Measurements from ENCODE around the gene GLE1.

DNA sequence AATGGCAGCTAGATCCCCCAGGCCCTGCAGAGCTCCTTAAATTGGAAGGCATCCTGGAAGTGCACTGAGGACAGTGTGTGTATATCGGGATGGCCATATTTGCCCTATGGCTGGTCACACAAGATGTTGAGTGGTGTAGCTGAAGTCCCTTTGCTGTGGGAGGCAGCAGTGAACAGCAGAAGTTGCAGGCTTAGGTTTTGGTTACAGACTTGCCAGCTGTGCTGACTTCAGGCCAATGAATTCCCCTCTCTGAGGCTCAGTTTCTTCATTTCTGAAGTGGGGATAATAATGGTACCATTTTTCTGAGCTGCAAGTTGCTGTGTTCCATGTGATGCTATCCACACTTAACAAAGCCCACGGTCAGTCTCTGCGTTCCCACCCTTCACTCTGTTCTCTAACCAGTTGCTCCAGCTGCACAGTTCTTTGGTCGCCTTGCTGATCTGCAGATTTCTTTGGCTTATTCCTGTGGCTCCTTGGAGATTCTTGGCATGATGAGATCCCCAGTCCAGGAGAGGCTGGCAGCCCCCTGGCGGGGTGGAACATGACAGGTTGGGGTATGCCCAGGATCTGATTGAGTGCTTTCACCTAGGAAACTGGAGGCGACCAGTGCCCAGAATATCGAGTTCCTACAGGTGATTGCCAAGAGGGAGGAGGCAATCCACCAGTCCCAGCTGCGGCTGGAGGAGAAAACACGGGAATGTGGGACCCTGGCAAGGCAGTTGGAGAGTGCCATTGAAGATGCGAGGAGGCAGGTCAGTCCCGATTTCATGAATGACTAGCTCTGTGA lies 6.5 kb upstream of the GLE1 start:
- TF ChIP-seq, protein P1, sequence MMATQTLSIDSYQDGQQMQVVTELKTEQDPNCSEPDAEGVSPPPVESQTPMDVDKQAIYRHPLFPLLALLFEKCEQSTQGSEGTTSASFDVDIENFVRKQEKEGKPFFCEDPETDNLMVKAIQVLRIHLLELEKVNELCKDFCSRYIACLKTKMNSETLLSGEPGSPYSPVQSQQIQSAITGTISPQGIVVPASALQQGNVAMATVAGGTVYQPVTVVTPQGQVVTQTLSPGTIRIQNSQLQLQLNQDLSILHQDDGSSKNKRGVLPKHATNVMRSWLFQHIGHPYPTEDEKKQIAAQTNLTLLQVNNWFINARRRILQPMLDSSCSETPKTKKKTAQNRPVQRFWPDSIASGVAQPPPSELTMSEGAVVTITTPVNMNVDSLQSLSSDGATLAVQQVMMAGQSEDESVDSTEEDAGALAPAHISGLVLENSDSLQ (IDR thresholded peaks at IDR 0.05): no peak
- no peak for TF ChIP-seq NFRKB (IDR thresholded peaks at IDR 0.05)
